GM12891 (cell line): Measurements from ENCODE around the gene REXO2.

Experiments
- PAX5 ChIP-seq: IDR thresholded peaks from 2 replicates; pipeline ENCODE4 v1.6.1; 2011; ENCODE audit warnings: low read length, moderate library complexity, mild to moderate bottlenecking; ENCODE audit not compliant: insufficient read depth, severe bottlenecking
- POLR2A ChIP-seq: IDR thresholded peaks from 2 replicates; pipeline ENCODE4 v1.6.1; 2011; ENCODE audit warnings: low read depth, low read length, control low read depth
- POLR2AphosphoS5 ChIP-seq: IDR thresholded peaks from 2 replicates; pipeline ENCODE4 v1.6.1; 2011; ENCODE audit warnings: low read depth, low read length, control low read depth
- POU2F2 ChIP-seq: IDR thresholded peaks from 2 replicates; pipeline ENCODE4 v1.6.1; 2011; ENCODE audit warnings: low read depth, mild to moderate bottlenecking, control low read depth, low read length, moderate library complexity
- TAF1 ChIP-seq: IDR thresholded peaks from 2 replicates; pipeline ENCODE4 v1.6.1; 2011; ENCODE audit warnings: low read depth, low read length, control low read depth

DNA sequence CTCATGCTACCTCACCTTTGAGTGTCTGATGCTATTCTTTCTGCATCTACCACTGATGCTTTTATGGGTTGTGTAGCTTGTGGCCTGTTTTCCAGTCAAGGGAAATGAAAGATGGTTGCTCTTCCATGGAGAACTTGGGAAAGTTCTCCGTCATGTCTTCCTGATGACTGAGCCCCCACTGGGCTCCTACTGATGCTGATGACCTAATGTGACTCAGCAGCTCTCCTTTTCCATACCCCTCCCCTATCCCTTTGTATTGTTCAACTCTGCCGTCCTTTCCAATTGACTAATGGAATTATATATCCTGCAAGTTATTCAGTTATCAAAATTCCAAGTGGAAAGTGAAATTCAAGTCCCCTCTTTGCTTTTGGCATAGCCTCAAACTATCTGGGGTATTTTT lies 44.7 kb downstream of the REXO2 start:
- TF ChIP-seq POLR2A (no peak), POLR2AphosphoS5 (no peak), PAX5 (no peak), POU2F2 (no peak), TAF1 (no peak)
